SK-N-SH treated with all-trans-retinoic acid at 6 μM for 48 hours (cell line): ENCODE measurements around the gene KRT80.

ENCODE experiments used
- ATAC-seq: fragments of 200-7000 bp; cut with Tn5 transposase; 3 replicates; pipeline ENCODE4 v1.9.1; 2020; ENCODE audit warnings: mild to moderate bottlenecking, moderate library complexity
- ARNTL ChIP-seq: fragments of 450-650 bp; formaldehyde crosslinking; IDR thresholded peaks from 2 replicates; pipeline ENCODE4 v1.5.0; 2020; ENCODE audit warnings: low read depth, mild to moderate bottlenecking, moderate library complexity, borderline replicate concordance
- BACH2 ChIP-seq: fragments of 250-450 bp; sonication (Bioruptor Pico); IDR thresholded peaks from 2 replicates; pipeline ENCODE4 v1.9.0; 2021; ENCODE audit warnings: mild to moderate bottlenecking, borderline replicate concordance
- ESRRG ChIP-seq: fragments of 250-450 bp; sonication (Bioruptor Pico); IDR thresholded peaks from 2 replicates; pipeline ENCODE4 v1.6.1; 2021; ENCODE audit warnings: mild to moderate bottlenecking
- GLIS3 ChIP-seq: fragments of 250-450 bp; sonication (Bioruptor Pico); IDR thresholded peaks from 2 replicates; pipeline ENCODE4 v1.5.0; 2020; ENCODE audit warnings: mild to moderate bottlenecking, moderate library complexity
- ISL1 ChIP-seq: fragments of 250-450 bp; sonication (Bioruptor Pico); IDR thresholded peaks from 2 replicates; pipeline ENCODE4 v2.1.2; 2022; ENCODE audit warnings: mild to moderate bottlenecking, moderate library complexity
- OSR1 ChIP-seq: fragments of 250-450 bp; sonication (Bioruptor Pico); IDR thresholded peaks from 2 replicates; pipeline ENCODE4 v1.8.0; 2022; ENCODE audit warnings: moderate library complexity, mild to moderate bottlenecking, inconsistent platforms
- POU6F1 ChIP-seq: fragments of 250-450 bp; sonication (Bioruptor Pico); IDR thresholded peaks from 2 replicates; pipeline ENCODE4 v1.8.0; 2021; ENCODE audit warnings: low read depth, mild to moderate bottlenecking, moderate library complexity, borderline replicate concordance
- PPARA ChIP-seq: fragments of 250-450 bp; sonication (Bioruptor Pico); IDR thresholded peaks from 2 replicates; pipeline ENCODE4 v1.5.0; 2020; ENCODE audit warnings: mild to moderate bottlenecking, borderline replicate concordance
- RARB ChIP-seq: fragments of 250-450 bp; sonication (Bioruptor Pico); IDR thresholded peaks from 2 replicates; pipeline ENCODE4 v1.8.0; 2021; ENCODE audit warnings: mild to moderate bottlenecking, moderate library complexity
- SNAI2 ChIP-seq: fragments of 250-450 bp; sonication (Bioruptor Pico); IDR thresholded peaks from 2 replicates; pipeline ENCODE4 v1.5.0; 2020; ENCODE audit warnings: mild to moderate bottlenecking, moderate library complexity
- TCF4 ChIP-seq: fragments of 250-450 bp; sonication (Bioruptor Pico); IDR thresholded peaks from 2 replicates; pipeline ENCODE4 v1.8.0; 2021; ENCODE audit warnings: mild to moderate bottlenecking, moderate library complexity, borderline replicate concordance
- TOX ChIP-seq: fragments of 250-450 bp; sonication (Bioruptor Pico); IDR thresholded peaks from 2 replicates; pipeline ENCODE4 v1.8.0; 2021; ENCODE audit warnings: mild to moderate bottlenecking, moderate library complexity, borderline replicate concordance
- TSHZ2 ChIP-seq: fragments of 250-450 bp; sonication (Bioruptor Pico); IDR thresholded peaks from 2 replicates; pipeline ENCODE4 v1.5.0; 2020; ENCODE audit warnings: mild to moderate bottlenecking, moderate library complexity
- ZC3H10 ChIP-seq: fragments of 250-450 bp; sonication (Bioruptor Pico); IDR thresholded peaks from 2 replicates; pipeline ENCODE4 v1.5.1; 2021; ENCODE audit warnings: mild to moderate bottlenecking, moderate library complexity
- ZFP3 ChIP-seq: fragments of 250-450 bp; sonication (Bioruptor Pico); IDR thresholded peaks from 2 replicates; pipeline ENCODE4 v1.5.0; 2020; ENCODE audit warnings: mild to moderate bottlenecking, moderate library complexity
- ZFP30 ChIP-seq: fragments of 450-650 bp; formaldehyde crosslinking; IDR thresholded peaks from 2 replicates; pipeline ENCODE4 v1.5.0; 2022; ENCODE audit warnings: mild to moderate bottlenecking, moderate library complexity
- ZNF565 ChIP-seq: fragments of 450-650 bp; formaldehyde crosslinking; conservative IDR thresholded peaks from 2 replicates; pipeline ENCODE4 v1.5.0; 2020; ENCODE audit warnings: low read depth, mild to moderate bottlenecking, moderate library complexity
- ZNF70 ChIP-seq: fragments of 450-650 bp; formaldehyde crosslinking; IDR thresholded peaks from 2 replicates; pipeline ENCODE4 v1.5.0; 2020; ENCODE audit warnings: mild to moderate bottlenecking, moderate library complexity
- ZNF8 ChIP-seq: fragments of 450-650 bp; formaldehyde crosslinking; IDR thresholded peaks from 2 replicates; pipeline ENCODE4 v1.5.0; 2020; ENCODE audit warnings: mild to moderate bottlenecking, moderate library complexity
- TF ChIP-seq, protein P1 (sequence below): fragments of 250-450 bp; sonication (Bioruptor Pico); IDR thresholded peaks from 2 replicates; pipeline ENCODE4 v1.5.1; 2021; ENCODE audit warnings: mild to moderate bottlenecking, moderate library complexity
- TF ChIP-seq, protein P2 (sequence below): fragments of 250-450 bp; sonication (Bioruptor Pico); IDR thresholded peaks from 2 replicates; pipeline ENCODE4 v1.8.0; 2020; ENCODE audit warnings: mild to moderate bottlenecking, moderate library complexity, borderline replicate concordance

Gene KRT80

DNA sequence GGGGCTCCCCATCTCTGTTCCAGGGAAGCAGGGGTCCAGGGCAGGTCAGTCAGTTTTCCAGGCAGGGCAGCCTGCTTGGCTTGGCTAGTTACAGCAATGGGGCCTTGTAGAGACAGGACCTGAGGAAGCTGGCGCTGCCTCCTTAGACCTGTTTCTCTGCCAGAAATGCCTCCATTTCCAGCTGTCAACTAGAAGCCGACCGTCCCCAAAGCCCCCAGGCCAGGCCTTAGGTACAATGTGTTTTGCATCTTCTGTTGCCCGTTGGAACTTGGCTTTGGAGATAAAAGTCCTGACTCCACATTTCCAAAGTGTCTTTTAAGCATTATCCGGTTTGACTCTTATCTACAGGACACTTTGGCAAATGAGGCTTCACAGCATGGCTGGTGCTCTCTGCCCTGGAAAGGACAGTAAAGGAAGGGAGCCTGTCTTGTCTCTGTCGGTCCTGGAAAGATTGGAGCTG is 42.6 kb downstream of the KRT80 start (continued):
- TF ChIP-seq, protein P1, sequence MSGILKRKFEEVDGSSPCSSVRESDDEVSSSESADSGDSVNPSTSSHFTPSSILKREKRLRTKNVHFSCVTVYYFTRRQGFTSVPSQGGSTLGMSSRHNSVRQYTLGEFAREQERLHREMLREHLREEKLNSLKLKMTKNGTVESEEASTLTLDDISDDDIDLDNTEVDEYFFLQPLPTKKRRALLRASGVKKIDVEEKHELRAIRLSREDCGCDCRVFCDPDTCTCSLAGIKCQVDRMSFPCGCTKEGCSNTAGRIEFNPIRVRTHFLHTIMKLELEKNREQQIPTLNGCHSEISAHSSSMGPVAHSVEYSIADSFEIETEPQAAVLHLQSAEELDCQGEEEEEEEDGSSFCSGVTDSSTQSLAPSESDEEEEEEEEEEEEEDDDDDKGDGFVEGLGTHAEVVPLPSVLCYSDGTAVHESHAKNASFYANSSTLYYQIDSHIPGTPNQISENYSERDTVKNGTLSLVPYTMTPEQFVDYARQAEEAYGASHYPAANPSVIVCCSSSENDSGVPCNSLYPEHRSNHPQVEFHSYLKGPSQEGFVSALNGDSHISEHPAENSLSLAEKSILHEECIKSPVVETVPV (CRISPR knock-in tag): no peak
- TF ChIP-seq SNAI2 (CRISPR knock-in tag): no peak
- TF ChIP-seq, all 23 proteins: peak for 0

DNA sequence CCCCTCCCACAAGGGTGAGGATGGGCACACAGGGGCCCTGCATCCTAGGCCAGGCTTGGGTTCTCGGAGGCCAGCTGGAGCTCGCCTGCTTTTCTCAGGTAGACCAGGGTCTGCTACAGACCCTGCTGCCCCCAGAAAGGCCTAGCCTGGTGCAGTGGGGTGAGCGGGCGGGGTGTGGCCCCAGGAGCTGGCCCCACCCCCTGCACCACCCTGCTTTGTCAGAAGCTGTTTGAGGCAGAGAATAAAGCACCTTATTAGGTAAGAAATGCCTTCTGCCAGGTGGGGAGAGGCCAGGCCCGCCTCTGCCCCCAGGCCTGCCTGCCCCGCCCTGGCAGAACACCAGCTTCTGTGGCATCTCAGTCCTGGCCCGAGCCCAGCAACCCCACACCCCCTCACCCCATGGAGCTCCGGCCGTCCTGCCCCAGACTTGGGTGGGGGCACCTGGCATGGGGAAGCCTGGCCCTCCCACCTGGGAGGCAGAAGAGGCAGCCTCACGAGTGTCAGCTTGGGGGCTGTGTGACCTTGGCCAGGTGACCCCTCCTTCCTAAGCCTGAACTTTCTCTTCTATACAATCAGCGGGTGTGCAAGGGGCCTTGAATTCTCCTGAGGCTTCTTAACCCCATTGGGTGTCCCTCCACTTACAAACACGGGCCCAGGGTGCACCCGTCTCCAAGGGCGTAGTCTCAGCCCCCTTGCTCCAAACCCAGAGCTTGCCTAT is 43.2 kb downstream of the KRT80 start:
- no peak for ATAC-seq
- TF ChIP-seq ARNTL (CRISPR knock-in tag) (no peak), RARB (CRISPR knock-in tag) (no peak), ZFP3 (CRISPR knock-in tag) (no peak), ZNF565 (CRISPR knock-in tag) (no peak), ZNF8 (no peak), ZFP30 (CRISPR knock-in tag) (no peak), ISL1 (CRISPR knock-in tag) (no peak), BACH2 (CRISPR knock-in tag) (no peak), OSR1 (CRISPR knock-in tag) (no peak), TSHZ2 (no peak), SNAI2 (CRISPR knock-in tag) (no peak), TOX (CRISPR knock-in tag) (no peak)
- TF ChIP-seq, protein P2, sequence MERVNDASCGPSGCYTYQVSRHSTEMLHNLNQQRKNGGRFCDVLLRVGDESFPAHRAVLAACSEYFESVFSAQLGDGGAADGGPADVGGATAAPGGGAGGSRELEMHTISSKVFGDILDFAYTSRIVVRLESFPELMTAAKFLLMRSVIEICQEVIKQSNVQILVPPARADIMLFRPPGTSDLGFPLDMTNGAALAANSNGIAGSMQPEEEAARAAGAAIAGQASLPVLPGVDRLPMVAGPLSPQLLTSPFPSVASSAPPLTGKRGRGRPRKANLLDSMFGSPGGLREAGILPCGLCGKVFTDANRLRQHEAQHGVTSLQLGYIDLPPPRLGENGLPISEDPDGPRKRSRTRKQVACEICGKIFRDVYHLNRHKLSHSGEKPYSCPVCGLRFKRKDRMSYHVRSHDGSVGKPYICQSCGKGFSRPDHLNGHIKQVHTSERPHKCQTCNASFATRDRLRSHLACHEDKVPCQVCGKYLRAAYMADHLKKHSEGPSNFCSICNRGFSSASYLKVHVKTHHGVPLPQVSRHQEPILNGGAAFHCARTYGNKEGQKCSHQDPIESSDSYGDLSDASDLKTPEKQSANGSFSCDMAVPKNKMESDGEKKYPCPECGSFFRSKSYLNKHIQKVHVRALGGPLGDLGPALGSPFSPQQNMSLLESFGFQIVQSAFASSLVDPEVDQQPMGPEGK (CRISPR knock-in tag): no peak

DNA sequence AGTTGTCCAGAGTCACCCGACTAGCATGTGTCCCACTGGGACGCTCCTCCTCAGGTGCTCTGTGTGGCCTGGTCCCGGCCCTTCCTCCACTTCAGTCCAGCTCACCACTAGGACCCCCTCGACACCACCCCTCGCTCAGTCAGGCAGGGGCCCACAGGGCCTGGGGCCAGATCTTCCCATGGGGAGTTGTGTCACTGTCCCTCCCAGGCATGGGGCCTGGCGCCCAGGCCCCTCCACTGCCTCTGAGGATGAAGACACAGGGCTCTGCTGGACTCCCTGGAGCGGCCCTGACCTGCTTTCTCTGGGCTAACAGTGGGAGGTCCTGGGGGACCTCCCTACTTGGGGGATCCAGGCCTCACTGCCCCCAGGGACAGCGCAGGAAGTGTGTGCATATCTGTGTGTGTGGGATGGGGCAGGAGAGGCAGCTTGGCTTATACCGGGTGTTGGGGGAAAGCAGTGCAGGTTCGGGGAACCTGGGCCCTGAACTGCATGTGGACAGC is 43.8 kb downstream of the KRT80 start:
- ATAC-seq: no peak
- TF ChIP-seq RARB (CRISPR knock-in tag): no peak
- no peak for TF ChIP-seq BACH2 (CRISPR knock-in tag)
- no peak for TF ChIP-seq PPARA (CRISPR knock-in tag)
- no peak for TF ChIP-seq POU6F1 (CRISPR knock-in tag)
- TF ChIP-seq GLIS3 (CRISPR knock-in tag): no peak
- no peak for TF ChIP-seq ZC3H10 (CRISPR knock-in tag)
- TF ChIP-seq ESRRG (CRISPR knock-in tag): no peak
- no peak for TF ChIP-seq TCF4 (CRISPR knock-in tag)
- TF ChIP-seq ZNF70 (CRISPR knock-in tag): no peak
- no peak for TF ChIP-seq SNAI2 (CRISPR knock-in tag)
- TF ChIP-seq, protein P1 (CRISPR knock-in tag): no peak
- no peak for TF ChIP-seq TOX (CRISPR knock-in tag)
- no peak for TF ChIP-seq TSHZ2
- TF ChIP-seq ZFP3 (CRISPR knock-in tag): no peak
- TF ChIP-seq, all 23 proteins: peak for 0
